Activated naive CD8-positive, alpha-beta T cell treated with anti-CD3 and anti-CD28 coated beads, Interleukin-2, amount 50 U/mL, for 16 hours (primary cell): ENCODE data around the gene PRKAR1A.
A peak's percentile ranks its signal among the peaks of the same experiment; 100 is the strongest.
"Not testable (repeated sequence)": the region's sequence is repeated elsewhere in the genome, so short reads cannot be mapped to it uniquely, and the experiment has no call there.

ENCODE experiments used
- DNase-seq: peaks from one replicate; pipeline ENCODE4 v3.0.0-alpha.2; 2020; ENCODE audit warnings: low read depth, low spot score

Gene PRKAR1A

GRCh38 chr17:68511671-68512246 lies 471 bp upstream of the PRKAR1A start:
- DNase-seq = peak; percentile 48

GRCh38 chr17:68512960-68513474 lies 787 bp downstream of the PRKAR1A start:
- DNase-seq = no peak

- no peak for DNase-seq
These were observed 1.7 kb downstream of the PRKAR1A start for GRCh38 chr17:68513932-68514331.

GRCh38 chr17:68514831-68515635 lies 2.8 kb downstream of the PRKAR1A start:
- no peak for DNase-seq

- no peak for DNase-seq
These were observed 4.5 kb downstream of the PRKAR1A start for GRCh38 chr17:68516732-68517131.

- DNase-seq = not testable (repeated sequence)
These were observed 5.4 kb downstream of the PRKAR1A start for GRCh38 chr17:68517605-68518004.

- DNase-seq = no peak
These were observed 6.0 kb downstream of the PRKAR1A start for GRCh38 chr17:68518063-68518815.

- not testable (repeated sequence) for DNase-seq
These were observed 6.8 kb downstream of the PRKAR1A start for GRCh38 chr17:68519051-68519450.

GRCh38 chr17:68519911-68520310 lies 7.7 kb downstream of the PRKAR1A start:
- DNase-seq = no peak

- DNase-seq = no peak
These were observed 10.0 kb downstream of the PRKAR1A start for GRCh38 chr17:68522266-68522665.

- no peak for DNase-seq
These were observed 14.3 kb downstream of the PRKAR1A start for GRCh38 chr17:68526548-68526947.

- DNase-seq = no peak
These were observed 15.1 kb downstream of the PRKAR1A start for GRCh38 chr17:68527314-68527713.

- DNase-seq = no peak
These were observed 19.0 kb downstream of the PRKAR1A start for GRCh38 chr17:68531252-68531651.

GRCh38 chr17:68532826-68533225 lies 20.6 kb downstream of the PRKAR1A start:
- no peak for DNase-seq

- no peak for DNase-seq
These were observed 21.9 kb downstream of the PRKAR1A start for GRCh38 chr17:68533887-68534694.

GRCh38 chr17:68534695-68535088 lies 22.5 kb downstream of the PRKAR1A start:
- DNase-seq = no peak

GRCh38 chr17:68535922-68536321 lies 23.7 kb downstream of the PRKAR1A start:
- DNase-seq = no peak

- no peak for DNase-seq
These were observed 27.6 kb downstream of the PRKAR1A start for GRCh38 chr17:68539548-68540467.

- DNase-seq = no peak
These were observed 28.8 kb downstream of the PRKAR1A start for GRCh38 chr17:68540981-68541380.

- no peak for DNase-seq
These were observed 29.6 kb downstream of the PRKAR1A start for GRCh38 chr17:68541816-68542215.
